Ramos (cell line): ENCODE measurements around the gene CADPS.

ENCODE experiments used
- in situ Hi-C: fragments of 300-500 bp; cut with MboI; formaldehyde crosslinking; loops from one replicate; pipeline ENCODE4 v1.14.3; 2022; ENCODE audit warnings: low sequenced_read_pairs; ENCODE audit not compliant: unreplicated experiment

CADPS gene

GRCh38 chr3:62370858-62371719 is 504.1 kb downstream of the CADPS start:
- in situ Hi-C loops = no loop called here

- in situ Hi-C loops = no loop called here
These were observed 504.9 kb downstream of the CADPS start for GRCh38 chr3:62370112-62370857.

- in situ Hi-C loops = no loop called here
These were observed 505.8 kb downstream of the CADPS start for GRCh38 chr3:62369476-62369743.

- in situ Hi-C loops = no loop called here
These were observed 506.3 kb downstream of the CADPS start for GRCh38 chr3:62368705-62369475.

- in situ Hi-C loops = no loop called here
These were observed 506.9 kb downstream of the CADPS start for GRCh38 chr3:62368290-62368704.

- in situ Hi-C loops = no loop called here
These were observed 507.4 kb downstream of the CADPS start for GRCh38 chr3:62367763-62368195.

- in situ Hi-C loops = no loop called here
These were observed 509.1 kb downstream of the CADPS start for GRCh38 chr3:62366126-62366484.

- in situ Hi-C loops = no loop called here
These were observed 509.7 kb downstream of the CADPS start for GRCh38 chr3:62365391-62366125.

GRCh38 chr3:62364191-62364590 is 511.0 kb downstream of the CADPS start:
- in situ Hi-C loops = no loop called here

GRCh38 chr3:62363275-62363674 is 511.9 kb downstream of the CADPS start:
- in situ Hi-C loops = no loop called here

- in situ Hi-C loops = no loop called here
These were observed 513.4 kb downstream of the CADPS start for GRCh38 chr3:62361824-62362223.

GRCh38 chr3:62361261-62361660 is 514.0 kb downstream of the CADPS start:
- in situ Hi-C loops = no loop called here

- in situ Hi-C loops = no loop called here
These were observed 515.7 kb downstream of the CADPS start for GRCh38 chr3:62359531-62359930.

- in situ Hi-C loops = no loop called here
These were observed 518.9 kb downstream of the CADPS start for GRCh38 chr3:62356356-62356755.

- in situ Hi-C loops = no loop called here
These were observed 519.5 kb downstream of the CADPS start for GRCh38 chr3:62355703-62356102.
